GM19455 (cell line): ENCODE data around the gene MAP2K5.
A peak's percentile ranks its signal among the peaks of the same experiment; 100 is the strongest.

Experiments used
- ATAC-seq: cut with Tn5 transposase; IDR thresholded peaks from one replicate; pipeline ENCODE4 v1.9.1; 2021; ENCODE audit not compliant: unreplicated experiment

The MAP2K5 gene

GRCh38 chr15:67521029-67521782 lies 21.3 kb upstream of the MAP2K5 start, which contains the start of gene C15orf61:
Gene C15orf61, plus strand, starts transcription at chr15:67521131. Its CDS starts 118 bp downstream, at chr15:67521249.
- ATAC-seq, result peak; percentile 71

GRCh38 chr15:67521783-67522568 lies 20.5 kb upstream of the MAP2K5 start:
- no peak for ATAC-seq

- no peak for ATAC-seq
Measured at GRCh38 chr15:67523330-67523729, 19.2 kb upstream of the MAP2K5 start.

GRCh38 chr15:67524235-67524634 lies 18.3 kb upstream of the MAP2K5 start:
- no peak for ATAC-seq

GRCh38 chr15:67528513-67528912 lies 14.0 kb upstream of the MAP2K5 start:
- no peak for ATAC-seq

GRCh38 chr15:67531379-67531914 lies 11.1 kb upstream of the MAP2K5 start:
- ATAC-seq, result no peak

GRCh38 chr15:67533873-67534272 lies 8.6 kb upstream of the MAP2K5 start:
- no peak for ATAC-seq

- no peak for ATAC-seq
Measured at GRCh38 chr15:67534360-67534759, 8.1 kb upstream of the MAP2K5 start.

GRCh38 chr15:67537771-67538170 lies 4.7 kb upstream of the MAP2K5 start:
- no peak for ATAC-seq

- ATAC-seq, result no peak
Measured at GRCh38 chr15:67543348-67543718, 830 bp downstream of the MAP2K5 start.

GRCh38 chr15:67544475-67544874 lies 2.0 kb downstream of the MAP2K5 start:
- ATAC-seq, result no peak

GRCh38 chr15:67545864-67546263 lies 3.4 kb downstream of the MAP2K5 start:
- no peak for ATAC-seq

GRCh38 chr15:67547064-67547463 lies 4.6 kb downstream of the MAP2K5 start:
- ATAC-seq, result no peak

GRCh38 chr15:67547836-67548235 lies 5.3 kb downstream of the MAP2K5 start:
- no peak for ATAC-seq

- ATAC-seq, result no peak
Measured at GRCh38 chr15:67548236-67548852, 5.8 kb downstream of the MAP2K5 start.

GRCh38 chr15:67548862-67549651 lies 6.6 kb downstream of the MAP2K5 start:
- ATAC-seq, result no peak

GRCh38 chr15:67549736-67550135 lies 7.2 kb downstream of the MAP2K5 start:
- no peak for ATAC-seq

- no peak for ATAC-seq
Measured at GRCh38 chr15:67550522-67550921, 8.0 kb downstream of the MAP2K5 start.

GRCh38 chr15:67551207-67551743 lies 8.8 kb downstream of the MAP2K5 start:
- no peak for ATAC-seq

- no peak for ATAC-seq
Measured at GRCh38 chr15:67554580-67554979, 12.1 kb downstream of the MAP2K5 start.
